Gastrocnemius medialis (tissue), 4 donors: ENCODE results near the gene C5orf24. TPM values are rescaled to one million over a fixed set of nuclear protein-coding genes. Genes with fewer than 3 reads are reported as not detected.

ENCODE experiments used
- total RNA-seq, 4 donors: library from RNA; depleted of rRNA; stranded (reverse); fragments of >200 nt; gene quantifications; one replicate each; pipeline versions ENCODE4 v1.1.0 to v1.2.3, GENCODE V29; 2016

The C5orf24 gene
- total RNA-seq, 4 donors from 2014 or later = 17.3 to 32.8 (median 23.4) TPM

Other genes starting within 250 kb of the C5orf24 start
- gene SAR1B, start 213.1 kb upstream of the C5orf24 start, total RNA-seq = 100 to 1,000 TPM; 142 to 197 (median 157) TPM
- 10 to 100 TPM; 11.4 to 18.3 (median 13.6) TPM for gene SEC24A, start 197.2 kb upstream of the C5orf24 start, total RNA-seq
- 10 to 100 TPM; 30.8 to 51.6 (median 39.2) TPM for gene CAMLG, start 107.4 kb upstream of the C5orf24 start, total RNA-seq
- gene DDX46, start 87.2 kb upstream of the C5orf24 start, total RNA-seq = 10 to 100 TPM; 29.1 to 41.3 (median 36.8) TPM
- gene TXNDC15, start 28.4 kb downstream of the C5orf24 start, total RNA-seq = 10 to 100 TPM; 37.0 to 81.1 (median 59.6) TPM
- gene PCBD2, start 59.2 kb downstream of the C5orf24 start, total RNA-seq = 10 to 100 TPM; 16.9 to 21.7 (median 20.8) TPM
- gene CATSPER3, start 121.9 kb downstream of the C5orf24 start, total RNA-seq = 1 to 10 TPM in 1 of 4 donors, under 1 TPM in 3; 0.22 to 1.9 (median 0.70) TPM
- gene PITX1, start 188.3 kb downstream of the C5orf24 start, total RNA-seq = 10 to 100 TPM in 1 of 4 donors, 1 to 10 TPM in 3; 5.3 to 21.2 (median 9.3) TPM